ENCODE data around the gene C19orf81.

GRCh38 chr19:50695251-50696093, 46.2 kb downstream of the C19orf81 start:
- no peak for TF ChIP-seq POLR2A (IDR thresholded peaks at IDR 0.05)
- TF ChIP-seq POLR2AphosphoS5 (IDR thresholded peaks at IDR 0.05): no peak

All from prostate gland (tissue), 1 donor.